Ovary (tissue), 9 donors: ENCODE results near the gene CCL21. TPM values are rescaled to one million over a fixed set of nuclear protein-coding genes. Genes with fewer than 3 reads are reported as not detected.

Experiments used
- DNase-seq, 5 donors: peaks; one replicate each; pipeline ENCODE4 v3.0.0-alpha.2; 2019 to 2020
- H3K27ac ChIP-seq, 2 donors: fragments of 200-600 bp; one replicate each; pipeline versions ENCODE4 v1.5.1 to v1.8.0; 2019 to 2022
- H3K27me3 ChIP-seq: fragments of 200-600 bp; one replicate; pipeline ENCODE4 v1.8.0; 2022
- H3K36me3 ChIP-seq: fragments of 200-600 bp; sonication (generic); one replicate; pipeline ENCODE4 v1.5.1; 2019
- H3K4me1 ChIP-seq: one replicate; pipeline ENCODE4 v1.8.1; 2013; ENCODE audit warnings: mild to moderate bottlenecking, moderate library complexity; ENCODE audit not compliant: insufficient read depth
- H3K4me3 ChIP-seq: fragments of 200-600 bp; sonication (generic); one replicate; pipeline ENCODE4 v1.5.1; 2017
- H3K9me3 ChIP-seq, 2 donors: fragments of 200-600 bp in 1 of 2; sonication (generic) in 1 of 2; one replicate each; pipeline versions ENCODE4 v1.5.1 to v1.8.1; 2013 to 2019; ENCODE audit warnings: mild to moderate bottlenecking in 1 of 2, moderate library complexity in 1 of 2
- CTCF ChIP-seq, 3 donors: fragments of 450-650 bp in 2 of 3; fragments of 200-600 bp in 1 of 3; IDR thresholded peaks; one replicate each; pipeline versions ENCODE4 v1.5.1 to v1.8.0; 2016 to 2022; ENCODE audit warnings: antibody characterized with exemption in 3 of 3, mild to moderate bottlenecking in 1 of 3
- EP300 ChIP-seq: sonication (generic); formaldehyde crosslinking; IDR thresholded peaks from one replicate; pipeline ENCODE4 v1.6.1; 2017; ENCODE audit warnings: antibody characterized with exemption
- POLR2A ChIP-seq: fragments of 450-650 bp; IDR thresholded peaks from one replicate; pipeline ENCODE4 v1.6.1; 2017; ENCODE audit warnings: antibody characterized with exemption, mild to moderate bottlenecking, moderate library complexity
- WGBS, 3 donors: extraction: QIAGEN DNeasy Blood & Tissue Kit in 1 of 3; methylation state at CpG; one replicate each; pipeline versions ENCODE4 v1.1.5 to v1.1.7; 2013 to 2017; 5-methylcytosine and 5-hydroxymethylcytosine counted together
- intact Hi-C, 4 donors: fragments of 100-400 bp; cut with DNase I; formaldehyde crosslinking; loops; one replicate each; pipeline versions ENCODE4 v1.11.0 to v1.15.1; 2022 to 2023
- polyA plus RNA-seq, 2 donors: library from polyadenylated mRNA; stranded (reverse); fragments of 200-250 nt in 1 of 2; fragments of 350-450 nt in 1 of 2; fragmentation: Illumina TruSeq in 1 of 2; extraction: RNeasy Lipid Tissue Mini Kit (QIAGEN cat#74804) in 1 of 2; gene quantifications; one replicate each; pipeline ENCODE4 v1.2.3, GENCODE V29; 2013 to 2014
- total RNA-seq, 7 donors: library from RNA; depleted of rRNA in 2 of 7; stranded (reverse); fragments of >200 nt in 2 of 7; fragmentation: NEBNext Ultra II Directional in 3 of 7; extraction: Animal tissue kit (Norgen Biotek cat#: 25700) in 3 of 7; gene quantifications; one replicate each; pipeline versions ENCODE4 v1.1.0 to v1.2.4, GENCODE V29; 2016 to 2023
- donor health status: DM: no; HTN: no; CAD: no; lungs with moderate emphysema.
- donor health status: DM: no; HTN: no; CAD: no.
- donor health status: Bipolar disorder and iron deficiency.
- donor health status: DM: yes; HTN: yes; CAD: no.
- donor health status: DM: no; HTN: no; CAD: no.
- donor health status: DM: yes; HTN: yes; CAD: no.

Gene CCL21
- total and polyA plus RNA-seq, 9 donors: 1.5 to 83.6 (median 34.2) TPM

- DNase-seq: peak in 2 of 5 donors; percentile 43 to 59
- Histone ChIP-seq H3K27ac (no peak overlapping the region), H3K27me3 (no peaks in the 10 kb centered on the region), H3K9me3 (no peaks in the 10 kb centered on the region), H3K4me3 (no peak overlapping the region), H3K36me3 (no peaks in the 10 kb centered on the region), H3K4me1 (no peaks in the 10 kb centered on the region)
- 48 to 50% (median 50%) methylated on average over 10 of the region's 10 CpGs for WGBS, 3 donors
- intact Hi-C loops: no loop called here
- no peak for TF ChIP-seq POLR2A
- TF ChIP-seq EP300: no peak
- TF ChIP-seq CTCF (IDR thresholded peaks at IDR 0.05): peak in 1 of 3 donors; percentile 11
Observed at GRCh38 chr9:34675048-34675714, 34.8 kb downstream of the CCL21 start.

DNA sequence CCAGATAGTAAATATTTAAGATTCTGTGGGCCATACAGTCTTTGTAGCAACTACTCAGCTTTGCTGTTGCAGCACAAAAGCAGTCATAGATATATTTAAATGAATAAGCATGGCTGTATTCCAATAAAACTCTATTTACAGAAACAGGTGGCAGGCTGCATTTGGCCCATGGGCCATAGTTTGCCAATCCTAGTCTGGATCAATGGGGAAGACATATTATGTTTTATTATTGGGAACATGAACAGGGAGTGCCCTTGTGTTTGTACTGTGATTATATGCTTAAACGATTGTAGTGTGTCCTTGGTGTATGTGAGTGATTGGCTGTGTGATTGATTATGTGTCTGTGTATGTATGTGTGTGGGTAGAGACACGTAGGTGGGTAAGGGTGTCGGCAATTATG is 35.5 kb downstream of the CCL21 start:
- intact Hi-C loops: no loop called here
- Histone ChIP-seq H3K27me3 (no peaks in the 10 kb centered on the region), H3K27ac (no peak overlapping the region), H3K4me3 (no peak overlapping the region), H3K9me3 (no peaks in the 10 kb centered on the region), H3K36me3 (no peaks in the 10 kb centered on the region), H3K4me1 (no peaks in the 10 kb centered on the region)
- TF ChIP-seq EP300: no peak
- TF ChIP-seq POLR2A: no peak
- no peak for TF ChIP-seq CTCF (IDR thresholded peaks at IDR 0.05)
- no peak for DNase-seq
- 82 to 84% (median 84%) methylated on average over 3 of the region's 3 CpGs for WGBS, 3 donors

DNA sequence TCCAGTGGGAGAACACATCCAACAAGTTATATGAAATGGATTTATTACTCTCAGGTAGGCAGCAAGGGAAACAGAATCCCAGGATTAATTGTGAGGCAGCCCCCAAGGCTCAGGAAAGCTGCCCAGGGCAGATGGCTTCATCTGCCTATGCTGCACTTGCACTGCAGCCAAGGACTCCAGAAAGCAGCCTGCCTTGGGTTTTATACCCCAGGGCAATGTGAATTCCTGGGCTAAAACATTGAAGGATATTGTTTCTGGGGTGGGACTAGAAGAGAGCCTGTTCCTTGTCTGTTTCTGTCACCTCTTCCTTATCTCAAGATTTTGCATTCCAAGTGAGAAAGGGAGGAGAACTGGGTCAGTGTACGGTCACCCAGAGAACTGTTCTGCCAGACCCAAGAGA is 38.6 kb downstream of the CCL21 start:
- H3K4me1 ChIP-seq: peaks cover 1% of the 10 kb centered on the region
- 58 to 76% (median 67%) methylated on average over 1 of the region's 1 CpG for WGBS, 3 donors
- no peaks in the 10 kb centered on the region for H3K36me3 ChIP-seq
- H3K9me3 ChIP-seq: no peaks in the 10 kb centered on the region
- no peak for TF ChIP-seq CTCF (IDR thresholded peaks at IDR 0.05)
- TF ChIP-seq POLR2A: no peak
- TF ChIP-seq EP300: no peak
- no peak overlapping the region for H3K4me3 ChIP-seq
- no peak for DNase-seq
- H3K27me3 ChIP-seq: no peaks in the 10 kb centered on the region
- intact Hi-C loops: no loop called here
- H3K27ac ChIP-seq: no peak overlapping the region

GRCh38 chr9:34669809-34670562 is 40.0 kb downstream of the CCL21 start:
- no peak for DNase-seq
- Histone ChIP-seq H3K9me3 (no peaks in the 10 kb centered on the region), H3K27ac (no peak overlapping the region), H3K27me3 (no peaks in the 10 kb centered on the region), H3K36me3 (no peaks in the 10 kb centered on the region), H3K4me3 (no peak overlapping the region), H3K4me1 (peaks cover 1% of the 10 kb centered on the region)
- intact Hi-C loops: loop anchor here in 2 of 4 donors (2.0 to 10.0 kb wide), 2 partner anchors 31 to 1505 kb away; partner anchors contain the start of gene B4GALT1 (in 1 of the 2)
- TF ChIP-seq EP300: no peak
- no peak for TF ChIP-seq CTCF (IDR thresholded peaks at IDR 0.05)
- no peak for TF ChIP-seq POLR2A
- 88 to 92% (median 90%) methylated on average over 5 of the region's 5 CpGs for WGBS, 3 donors
